ENCODE measurements around the gene NHLRC1. TPM values are rescaled to one million over a fixed set of nuclear protein-coding genes. Genes with fewer than 3 reads are reported as not detected.

The NHLRC1 gene
- total and polyA plus RNA-seq, 10 of the 15 experiments (the other 5 are each of a cell fraction or from before 2014, with no cell fraction given), result 0.04 to 0.22 (median 0.12) TPM; not detected in 2

- in situ Hi-C loops (cut with MboI) (no loop called here), intact Hi-C loops (cut with micrococcal nuclease; ENCODE audit: unreplicated experiment) (no loop called here)
- 66% methylated on average over 2 of the region's 2 CpGs for WGBS (ENCODE audit: insufficient coverage, insufficient replicate concordance, low lambda C conversion rate, missing lambda C conversion rate)
- H3K4me2 ChIP-seq (ENCODE audit: control insufficient read depth, insufficient read depth), result no peak overlapping the region
- BruUV-seq (replicated peaks), result no TSS peak
- no peak for TF ChIP-seq MXI1 (IDR thresholded peaks at IDR 0.05; ENCODE audit: low read depth, low read length)
- TF ChIP-seq JUNB (IDR thresholded peaks at IDR 0.05), result no peak
- no peak for TF ChIP-seq ZBTB33 (IDR thresholded peaks at IDR 0.05)
- no peak for TF ChIP-seq PBX3 (IDR thresholded peaks at IDR 0.05; ENCODE audit: insufficient replicate concordance, low read depth, low read length)
- TF ChIP-seq POLR2AphosphoS5 (IDR thresholded peaks at IDR 0.05; ENCODE audit: low read length), result no peak
- no peak for TF ChIP-seq E2F4 (IDR thresholded peaks at IDR 0.05; ENCODE audit: low read depth, low read length)
- no peak for TF ChIP-seq ZNF384 (IDR thresholded peaks at IDR 0.05; ENCODE audit: borderline replicate concordance, low read depth, low read length)
- TF ChIP-seq SREBF1 (IDR thresholded peaks at IDR 0.05; ENCODE audit: low read length), result no peak
- TF ChIP-seq ZNF592 (IDR thresholded peaks at IDR 0.05), result no peak
- no peak for TF ChIP-seq E4F1 (IDR thresholded peaks at IDR 0.05; ENCODE audit: borderline replicate concordance, partially characterized antibody)
- TF ChIP-seq DPF2 (IDR thresholded peaks at IDR 0.05), result no peak
- TF ChIP-seq EZH2 (IDR thresholded peaks at IDR 0.05; ENCODE audit: borderline replicate concordance, control insufficient read depth, low read depth, low read length), result no peak
- no peaks in the 10 kb centered on the region for H4K20me1 ChIP-seq (ENCODE audit: control insufficient read depth, insufficient read depth)
- H3K4me3 ChIP-seq, result no peak overlapping the region
- no peaks in the 10 kb centered on the region for H3K79me2 ChIP-seq (ENCODE audit: control insufficient read depth, insufficient read depth, low read length)
- ChIA-PET RAD21 (ENCODE audit: unreplicated experiment) (interaction anchor here (0.6 kb wide), 1 partner anchor 482 kb away, joined by 4 read pairs; no protein-coding TSS in a partner anchor), POLR2A (no interaction called here), SMC1A (ENCODE audit: uncharacterized antibody, unreplicated experiment) (interaction anchor here (1.1 kb wide), 1 partner anchor 12 kb away, joined by 3 read pairs; no protein-coding TSS in a partner anchor), CTCF (no interaction called here)
- H2AFZ ChIP-seq (ENCODE audit: control insufficient read depth, low read depth, low read length), result no peak overlapping the region
- H3K9me3 ChIP-seq (replicated peaks; ENCODE audit: control insufficient read depth, insufficient read depth, low read length), result no peaks in the 10 kb centered on the region; the same call in 2 of the 3 replicates
- no peak overlapping the region for H3K27ac ChIP-seq (ENCODE audit: control insufficient read depth, insufficient read depth)
- H3K27me3 ChIP-seq (replicated peaks in 1 of 2; ENCODE audit: control insufficient read depth in 2 of 2, insufficient read depth in 2 of 2, low read length in 1 of 2), result no peaks in the 10 kb centered on the region
- no peak for FAIRE-seq
- no peak for ATAC-seq
- no peak for DNase-seq (ENCODE audit: low read depth, low spot score)
- no peaks in the 10 kb centered on the region for H3K36me3 ChIP-seq (ENCODE audit: control insufficient read depth in 2 of 2, insufficient read depth in 2 of 2, low read length in 1 of 2)
- H3K4me1 ChIP-seq (ENCODE audit: control insufficient read depth, insufficient read depth, low read length), result no peaks in the 10 kb centered on the region
- H3K9ac ChIP-seq (ENCODE audit: control insufficient read depth, insufficient read depth, low read length), result no peak overlapping the region
Measured at GRCh38 chr6:18101873-18102272, 20.6 kb downstream of the NHLRC1 start.

Measured in GM12878 (cell line).